Endothelial cell of umbilical vein (primary cell): ENCODE results near the gene STAC3. TPM values are rescaled to one million over a fixed set of nuclear protein-coding genes. Genes with fewer than 3 reads are reported as not detected.

ENCODE experiments used
- BruUV-seq: library from RNA; stranded (reverse); fragments of 400-500 nt; replicated peaks from 2 replicates; lab custom pipeline; 2021; lab: Mats Ljungman, UMichigan
- CTCF ChIA-PET: fragments of 300-600, 350-600 bp; sonication (Branson Sonifier 250); formaldehyde crosslinking; loops from one replicate; lab custom pipeline; 2021; ENCODE audit warnings: antibody characterized with exemption, inconsistent platforms; lab: Charles Lee
- POLR2A ChIA-PET: fragments of 300-600, 350-600 bp; sonication (Branson Sonifier 250); formaldehyde crosslinking; loops from one replicate; lab custom pipeline; 2021; ENCODE audit warnings: antibody characterized with exemption, inconsistent platforms; lab: Charles Lee
- DNase-seq: peaks from one replicate; pipeline ENCODE4 v3.0.0-alpha.2; 2011; ENCODE audit warnings: low read depth, low spot score
- FAIRE-seq: peaks from 2 replicates; lab custom pipeline; 2011; peaks lifted over from hg19 to GRCh38; lab: Jason Lieb, UNC
- H2AFZ ChIP-seq: 2 replicates; pipeline ENCODE4 v1.6.0; 2012; ENCODE audit warnings: low read depth, low read length, control low read depth, inconsistent platforms
- H3K27ac ChIP-seq: 2 replicates; pipeline ENCODE4 v1.5.1; 2011; ENCODE audit warnings: low read depth, mild to moderate bottlenecking, control low read depth, low read length, moderate library complexity; ENCODE audit not compliant: insufficient read depth
- H3K27me3 ChIP-seq, 2 experiments: 2 replicates each; pipeline versions ENCODE4 v1.6.0 to v1.6.1; 2011; ENCODE audit warnings: low read length in 2 of 2, mixed read lengths in 1 of 2; ENCODE audit not compliant: control insufficient read depth in 2 of 2, insufficient read depth in 2 of 2
- H3K36me3 ChIP-seq, 2 experiments: 2 replicates in 1 of 2; 3 replicates in 1 of 2; pipeline ENCODE4 v1.5.1; 2011; ENCODE audit warnings: low read length in 2 of 2, mild to moderate bottlenecking in 1 of 2, moderate library complexity in 1 of 2; ENCODE audit not compliant: control insufficient read depth in 2 of 2, insufficient read depth in 2 of 2; ENCODE audit errors: extremely low read depth in 1 of 2
- H3K4me1 ChIP-seq: 3 replicates; pipeline ENCODE4 v1.5.1; 2011; ENCODE audit warnings: mild to moderate bottlenecking, low read length; ENCODE audit not compliant: control insufficient read depth, insufficient read depth; ENCODE audit errors: extremely low read depth
- H3K4me2 ChIP-seq: 2 replicates; pipeline ENCODE4 v1.6.1; 2011; ENCODE audit warnings: low read length, control low read depth, mixed read lengths; ENCODE audit not compliant: insufficient read depth
- H3K4me3 ChIP-seq, 3 experiments: fragments of 200-600 bp in 1 of 3; sonication (generic), shearing (Covaris generic) in 1 of 3; replicated peaks in 1 of 3; 2 replicates each; pipeline ENCODE4 v1.5.1; 2011 to 2016; ENCODE audit warnings: control low read depth in 3 of 3, low read length in 3 of 3, mild to moderate bottlenecking in 2 of 3, inconsistent platforms in 1 of 3, low read depth in 1 of 3, moderate library complexity in 1 of 3; ENCODE audit not compliant: insufficient read depth in 1 of 3
- H3K79me2 ChIP-seq: 2 replicates; pipeline ENCODE4 v1.6.0; 2012; ENCODE audit warnings: low read length, inconsistent platforms; ENCODE audit not compliant: control insufficient read depth, insufficient read depth
- H3K9ac ChIP-seq: replicated peaks from 2 replicates; pipeline ENCODE3; 2011; ENCODE audit warnings: low read length, control low read depth; ENCODE audit not compliant: insufficient read depth; ENCODE audit errors: extremely low read depth
- H3K9me1 ChIP-seq: replicated peaks from 3 replicates; pipeline ENCODE4 v1.6.0; 2011; ENCODE audit warnings: mild to moderate bottlenecking, low read length; ENCODE audit not compliant: control insufficient read depth, insufficient read depth; ENCODE audit errors: extremely low read depth
- H3K9me3 ChIP-seq: replicated peaks from 2 replicates; pipeline ENCODE4 v1.5.1; 2012; ENCODE audit warnings: low read length, inconsistent platforms; ENCODE audit not compliant: control insufficient read depth, insufficient read depth
- H4K20me1 ChIP-seq: replicated peaks from 2 replicates; pipeline ENCODE3; 2011; ENCODE audit warnings: mild to moderate bottlenecking, low read length; ENCODE audit not compliant: control insufficient read depth, insufficient read depth; ENCODE audit errors: extremely low read depth
- EZH2 ChIP-seq: IDR thresholded peaks from 2 replicates; pipeline ENCODE4 v1.6.1; 2012; ENCODE audit warnings: borderline replicate concordance, low read depth, mild to moderate bottlenecking, moderate library complexity, low read length, inconsistent platforms; ENCODE audit not compliant: severe bottlenecking
- FOS ChIP-seq: IDR thresholded peaks from 2 replicates; pipeline ENCODE4 v1.6.1; 2011; ENCODE audit warnings: mild to moderate bottlenecking, low read length, moderate library complexity, borderline replicate concordance; ENCODE audit not compliant: insufficient read depth
- GATA2 ChIP-seq: IDR thresholded peaks from 2 replicates; pipeline ENCODE4 v1.7.0; 2011; ENCODE audit warnings: low read depth, mild to moderate bottlenecking, moderate library complexity, mixed read lengths, low read length; ENCODE audit not compliant: insufficient read length, insufficient read depth
- JUN ChIP-seq: IDR thresholded peaks from 2 replicates; pipeline ENCODE4 v1.6.1; 2011; ENCODE audit warnings: borderline replicate concordance, low read depth; ENCODE audit not compliant: insufficient read length, insufficient read depth
- MYC ChIP-seq: IDR thresholded peaks from one replicate; pipeline ENCODE4 v1.6.1; 2011; ENCODE audit warnings: mild to moderate bottlenecking, low read depth, low read length
- POLR2A ChIP-seq: IDR thresholded peaks from 2 replicates; pipeline ENCODE4 v1.6.1; 2012; ENCODE audit warnings: low read depth, mild to moderate bottlenecking, control low read depth, low read length
- POLR2AphosphoS5 ChIP-seq: IDR thresholded peaks from 2 replicates; pipeline ENCODE4 v1.6.1; 2012; ENCODE audit warnings: low read depth, mild to moderate bottlenecking, control low read depth, low read length, moderate library complexity; ENCODE audit not compliant: insufficient read depth
- dilution Hi-C: fragments of 300-500 bp; cut with MboI; formaldehyde crosslinking; loops from one replicate; pipeline ENCODE4 v1.15.0; 2019; ENCODE audit warnings: low sequenced_read_pairs; ENCODE audit not compliant: extremely low pct_ligation_motif_present
- intact Hi-C: fragments of 100-400 bp; cut with micrococcal nuclease; formaldehyde crosslinking; loops from one replicate; pipeline ENCODE4 v1.10.0; 2022
- polyA plus RNA-seq, 4 experiments: library from polyadenylated mRNA; depleted of rRNA in 3 of 4; stranded (reverse) in 3 of 4; unstranded in 1 of 4; fragments of >200 nt; gene quantifications; 2 replicates each; pipeline versions ENCODE4 v1.2.1 to v1.2.3, GENCODE V29; 2011 to 2012; ENCODE audit warnings: missing spikeins in 1 of 4
- total RNA-seq: library from RNA; stranded (reverse); gene quantifications from 2 replicates; pipeline ENCODE4 v1.2.3, GENCODE V29; 2021
- TF ChIP-seq, protein P1 (sequence below): IDR thresholded peaks from 2 replicates; pipeline ENCODE4 v1.6.1; 2011; ENCODE audit not compliant: insufficient read depth, insufficient read length
- TF ChIP-seq, protein P2 (sequence below), 2 donors: IDR thresholded peaks; 1 replicate in 1 of 2; 2 replicates in 1 of 2; pipeline ENCODE4 v1.5.1; 2011; ENCODE audit warnings: low read length in 2 of 2, mild to moderate bottlenecking in 2 of 2, moderate library complexity in 2 of 2, control low read depth in 1 of 2, inconsistent platforms in 1 of 2, low read depth in 1 of 2; ENCODE audit not compliant: insufficient read depth in 1 of 2; ENCODE audit errors: extremely low read depth in 1 of 2

STAC3 gene
- total and polyA plus RNA-seq, 2 donors (not counting 3 experiments of a cell fraction or from before 2014, with no cell fraction given): 0.36 to 0.55 TPM

DNA sequence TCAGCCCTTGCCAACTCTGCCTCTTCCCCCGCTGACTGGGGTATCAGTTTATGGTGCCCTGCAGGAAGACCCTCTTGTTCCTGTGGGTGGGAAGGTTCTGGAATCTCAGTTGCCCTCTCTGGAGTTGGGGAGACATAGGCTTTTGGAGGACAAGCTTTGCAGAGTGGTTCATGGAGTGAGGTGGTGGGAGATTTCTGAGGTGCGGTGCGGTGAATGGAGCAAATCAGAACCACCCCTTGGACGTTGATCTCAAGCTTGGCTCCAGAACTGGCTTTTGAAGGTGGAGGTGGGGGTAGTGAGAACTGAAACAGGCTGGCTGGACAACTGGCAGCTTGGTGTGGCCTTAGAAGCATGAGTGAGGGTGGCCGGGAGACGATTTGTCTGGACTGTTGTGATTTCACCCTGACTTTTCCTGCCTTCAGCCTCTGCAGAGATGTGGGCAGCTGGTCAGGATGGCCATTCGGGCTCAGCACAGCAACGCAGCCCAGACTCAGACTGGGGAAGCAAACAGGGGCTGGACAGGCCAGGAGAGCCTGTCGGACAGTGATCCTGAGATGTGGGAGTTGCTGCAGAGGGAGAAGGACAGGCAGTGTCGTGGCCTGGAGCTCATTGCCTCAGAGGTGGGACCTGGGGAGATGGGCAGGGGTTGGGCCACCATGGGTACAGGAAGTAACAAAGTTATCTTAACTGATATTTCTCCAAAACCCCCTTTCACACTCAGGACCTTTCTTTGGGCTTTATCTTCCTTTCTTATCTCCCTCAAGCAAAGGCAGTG, 20.4 kb downstream of the STAC3 start:
- TSS peak; percentile 56 for BruUV-seq
- Histone ChIP-seq H3K4me1 (peaks cover 18% of the 10 kb centered on the region), H3K9ac (peak overlapping the region; percentile 96), H3K4me3 (peak overlapping the region; percentile 44 to 73 (median 63)), H3K27me3 (peaks cover 10 to 11% of the 10 kb centered on the region in 2 experiments), H2AFZ (no peak overlapping the region), H3K36me3 (peaks cover 3 to 27% of the 10 kb centered on the region in 2 experiments), H3K9me1 (no peaks in the 10 kb centered on the region), H3K4me2 (peak overlapping the region; percentile 77), H3K27ac (peak overlapping the region; percentile 91), H3K79me2 (peaks cover 23% of the 10 kb centered on the region), H3K9me3 (no peaks in the 10 kb centered on the region), H4K20me1 (no peaks in the 10 kb centered on the region)
- FAIRE-seq: peak; percentile 78
- intact Hi-C loops: loop anchor here (1.0 kb wide), 1 partner anchor 9 kb away; no protein-coding TSS in a partner anchor
- dilution Hi-C loops: no loop called here
- TF ChIP-seq POLR2A (no peak), JUN (no peak), EZH2 (no peak), GATA2 (no peak), MYC (no peak), POLR2AphosphoS5 (no peak), FOS (no peak)
- TF ChIP-seq, protein P1, sequence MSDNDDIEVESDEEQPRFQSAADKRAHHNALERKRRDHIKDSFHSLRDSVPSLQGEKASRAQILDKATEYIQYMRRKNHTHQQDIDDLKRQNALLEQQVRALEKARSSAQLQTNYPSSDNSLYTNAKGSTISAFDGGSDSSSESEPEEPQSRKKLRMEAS: no peak
- TF ChIP-seq, protein P2, sequence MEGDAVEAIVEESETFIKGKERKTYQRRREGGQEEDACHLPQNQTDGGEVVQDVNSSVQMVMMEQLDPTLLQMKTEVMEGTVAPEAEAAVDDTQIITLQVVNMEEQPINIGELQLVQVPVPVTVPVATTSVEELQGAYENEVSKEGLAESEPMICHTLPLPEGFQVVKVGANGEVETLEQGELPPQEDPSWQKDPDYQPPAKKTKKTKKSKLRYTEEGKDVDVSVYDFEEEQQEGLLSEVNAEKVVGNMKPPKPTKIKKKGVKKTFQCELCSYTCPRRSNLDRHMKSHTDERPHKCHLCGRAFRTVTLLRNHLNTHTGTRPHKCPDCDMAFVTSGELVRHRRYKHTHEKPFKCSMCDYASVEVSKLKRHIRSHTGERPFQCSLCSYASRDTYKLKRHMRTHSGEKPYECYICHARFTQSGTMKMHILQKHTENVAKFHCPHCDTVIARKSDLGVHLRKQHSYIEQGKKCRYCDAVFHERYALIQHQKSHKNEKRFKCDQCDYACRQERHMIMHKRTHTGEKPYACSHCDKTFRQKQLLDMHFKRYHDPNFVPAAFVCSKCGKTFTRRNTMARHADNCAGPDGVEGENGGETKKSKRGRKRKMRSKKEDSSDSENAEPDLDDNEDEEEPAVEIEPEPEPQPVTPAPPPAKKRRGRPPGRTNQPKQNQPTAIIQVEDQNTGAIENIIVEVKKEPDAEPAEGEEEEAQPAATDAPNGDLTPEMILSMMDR (IDR thresholded peaks at IDR 0.05; ENCODE audit: extremely low read depth in 1 of 2, insufficient read depth in 1 of 2, low read depth in 1 of 2, low read length in 2 of 2): no peak
- no peak for DNase-seq
- ChIA-PET CTCF (interaction anchor here (0.7 to 5.0 kb wide), 9 partner anchors 10 to 228 kb away, joined by 3 to 129 read pairs (median 5); partner anchors contain the start of gene GLI1), POLR2A (interaction anchor here (1.0 to 1.5 kb wide), 2 partner anchors 8 to 17 kb away, joined by 3 to 11 read pairs; no protein-coding TSS in a partner anchor)
